Adrenal gland (tissue), 5 donors: Measurements from ENCODE around the gene RPLP2.

Experiments used
- CTCF ChIP-seq, 6 experiments: fragments of 450-650 bp in 4 of 6; fragments of 200-600 bp in 2 of 6; sonication (generic) in 1 of 6; IDR thresholded peaks; 1 replicate in 5 of 6; 2 replicates in 1 of 6; pipeline versions ENCODE4 v1.5.1 to v1.8.0; 2016 to 2021; ENCODE audit warnings: antibody characterized with exemption in 6 of 6, mild to moderate bottlenecking in 2 of 6, moderate library complexity in 1 of 6
- POLR2A ChIP-seq, 2 donors: fragments of 450-650 bp; IDR thresholded peaks; one replicate each; pipeline ENCODE4 v1.6.1; 2017; ENCODE audit warnings: antibody characterized with exemption in 2 of 2, mild to moderate bottlenecking in 2 of 2, moderate library complexity in 1 of 2
- donor health status: DM: no; HTN: no; CAD: no.

GRCh38 chr11:761526-762108 is 48.1 kb upstream of the RPLP2 start:
- TF ChIP-seq CTCF (IDR thresholded peaks at IDR 0.05) (no peak), POLR2A (IDR thresholded peaks at IDR 0.05) (no peak)
